Panc1 (cell line): ENCODE data around the gene SLC49A3. TPM values are rescaled to one million over a fixed set of nuclear protein-coding genes. Genes with fewer than 3 reads are reported as not detected.
"Not testable (repeated sequence)": the region's sequence is repeated elsewhere in the genome, so short reads cannot be mapped to it uniquely, and the experiment has no call there.

Source experiments
- ATAC-seq: fragments of 200-7000 bp; cut with Tn5 transposase; 2 replicates; pipeline ENCODE4 v1.9.1; 2020; ENCODE audit warnings: mild to moderate bottlenecking, moderate library complexity
- BruUV-seq: library from RNA; stranded (reverse); fragments of 400-500 nt; replicated peaks from 2 replicates; lab custom pipeline; 2021; lab: Mats Ljungman, UMichigan
- CTCF ChIA-PET: fragments of 300-600 bp; sonication (Branson Sonifier 250); formaldehyde crosslinking; loops from one replicate; lab custom pipeline; 2022; ENCODE audit warnings: antibody characterized with exemption; lab: Charles Lee
- POLR2A ChIA-PET: fragments of 300-600 bp; sonication (Branson Sonifier 250); formaldehyde crosslinking; loops from one replicate; lab custom pipeline; 2022; ENCODE audit warnings: antibody characterized with exemption; lab: Charles Lee
- DNase-seq: peaks from one replicate; pipeline ENCODE4 v3.0.0-alpha.2; 2010; ENCODE audit warnings: low read depth, low spot score
- H3K27ac ChIP-seq: 2 replicates; pipeline ENCODE4 v1.5.1; 2011; ENCODE audit warnings: mild to moderate bottlenecking, low read length, inconsistent platforms
- H3K27me3 ChIP-seq: fragments of 200-500 bp; sonication (Bioruptor generic); 2 replicates; pipeline ENCODE4 v1.6.0; 2014; ENCODE audit warnings: low read length, inconsistent platforms; ENCODE audit not compliant: control insufficient read depth, insufficient read depth
- H3K36me3 ChIP-seq: fragments of 200-500 bp; sonication (Bioruptor generic); 2 replicates; pipeline ENCODE4 v1.5.1; 2014; ENCODE audit warnings: inconsistent platforms, mild to moderate bottlenecking, low read length, moderate library complexity; ENCODE audit not compliant: control insufficient read depth, insufficient read depth
- H3K4me1 ChIP-seq: 2 replicates; pipeline ENCODE4 v1.5.1; 2011; ENCODE audit warnings: inconsistent platforms, mild to moderate bottlenecking, low read length, moderate library complexity; ENCODE audit not compliant: control insufficient read depth, insufficient read depth
- H3K4me3 ChIP-seq, 2 experiments: 2 replicates each; pipeline ENCODE4 v1.5.1; 2011 to 2012; ENCODE audit warnings: low read depth in 2 of 2, low read length in 2 of 2, mild to moderate bottlenecking in 2 of 2, inconsistent platforms in 1 of 2, moderate library complexity in 1 of 2
- H3K9me3 ChIP-seq: fragments of 200-500 bp; sonication (Bioruptor generic); 2 replicates; pipeline ENCODE4 v1.5.1; 2014; ENCODE audit warnings: low read depth, mild to moderate bottlenecking, inconsistent platforms, low read length, moderate library complexity; ENCODE audit not compliant: control insufficient read depth, insufficient read depth
- CTCF ChIP-seq: fragments of 450-650 bp; IDR thresholded peaks from 2 replicates; pipeline ENCODE4 v1.5.1; 2017; ENCODE audit warnings: mild to moderate bottlenecking
- POLR2AphosphoS5 ChIP-seq: IDR thresholded peaks from 2 replicates; pipeline ENCODE4 v1.6.1; 2012; ENCODE audit warnings: mild to moderate bottlenecking, low read depth, low read length, moderate library complexity
- REST ChIP-seq, 2 experiments: IDR thresholded peaks; 2 replicates each; pipeline ENCODE4 v1.6.1; 2011 to 2012; ENCODE audit warnings: low read depth in 2 of 2, control low read depth in 1 of 2, low read length in 1 of 2, mild to moderate bottlenecking in 1 of 2, moderate library complexity in 1 of 2; ENCODE audit not compliant: insufficient read depth in 1 of 2
- SIN3A ChIP-seq: IDR thresholded peaks from 2 replicates; pipeline ENCODE4 v1.6.1; 2012; ENCODE audit warnings: low read depth, mild to moderate bottlenecking, low read length, moderate library complexity, borderline replicate concordance; ENCODE audit not compliant: insufficient read depth
- TCF7L2 ChIP-seq: IDR thresholded peaks from 2 replicates; pipeline ENCODE4 v1.6.1; 2011; ENCODE audit warnings: mild to moderate bottlenecking, low read depth, low read length, inconsistent platforms
- in situ Hi-C: cut with HindIII; loops from 2 replicates; pipeline ENCODE4 v1.10.0; 2016; ENCODE audit warnings: low sequenced_read_pairs, low pct_unique_long_range_greater_than_20kb
- intact Hi-C: fragments of 100-400 bp; cut with micrococcal nuclease; formaldehyde crosslinking; loops from one replicate; pipeline ENCODE4 v1.10.0; 2022; ENCODE audit not compliant: unreplicated experiment
- total RNA-seq: library from RNA; stranded (reverse); gene quantifications from one replicate; pipeline ENCODE4 v1.2.1, GENCODE V29; 2021; ENCODE audit not compliant: unreplicated experiment

The SLC49A3 gene
- total RNA-seq, 1 experiment from 2014 or later = 0.62 TPM

GRCh38 chr4:635851-636627 is 52.9 kb downstream of the SLC49A3 start:
- TF ChIP-seq SIN3A (no peak), TCF7L2 (no peak), REST (IDR thresholded peaks at IDR 0.05; ENCODE audit: insufficient read depth in 1 of 2, low read depth in 2 of 2, low read length in 1 of 2) (no peak), POLR2AphosphoS5 (no peak), CTCF (no peak)
- H3K9me3 ChIP-seq = no peaks in the 10 kb centered on the region
- no peak overlapping the region for H3K4me3 ChIP-seq
- ATAC-seq (no peak), DNase-seq (no peak)
- intact Hi-C loops = no loop called here
- CTCF ChIA-PET = no interaction called here
- POLR2A ChIA-PET = no interaction called here
- H3K36me3 ChIP-seq = no peaks in the 10 kb centered on the region
- H3K27me3 ChIP-seq = no peaks in the 10 kb centered on the region
- in situ Hi-C loops = no loop called here
- no TSS peak for BruUV-seq
- H3K4me1 ChIP-seq = no peaks in the 10 kb centered on the region
- H3K27ac ChIP-seq = no peak overlapping the region

- H3K4me3 ChIP-seq, ATAC-seq, H3K27ac ChIP-seq, intact Hi-C loops, BruUV-seq, POLR2A ChIA-PET, H3K4me1 ChIP-seq, in situ Hi-C loops, CTCF ChIA-PET, H3K27me3 ChIP-seq, H3K9me3 ChIP-seq, DNase-seq, H3K36me3 ChIP-seq: not testable (repeated sequence)
Measured at GRCh38 chr4:635066-635835, 53.7 kb downstream of the SLC49A3 start.

- ATAC-seq = peak; percentile 54; the same call in 1 of the 2 replicates
- H3K9me3 ChIP-seq = no peaks in the 10 kb centered on the region
- no TSS peak for BruUV-seq
- in situ Hi-C loops (no loop called here), intact Hi-C loops (no loop called here)
- ChIA-PET CTCF (no interaction called here), POLR2A (no interaction called here)
- no peak overlapping the region for H3K27ac ChIP-seq
- no peak for DNase-seq
- H3K4me3 ChIP-seq = no peak overlapping the region
- no peaks in the 10 kb centered on the region for H3K36me3 ChIP-seq
- H3K4me1 ChIP-seq = no peaks in the 10 kb centered on the region
- H3K27me3 ChIP-seq = no peaks in the 10 kb centered on the region
- TF ChIP-seq TCF7L2 = no peak
- no peak for TF ChIP-seq POLR2AphosphoS5
- TF ChIP-seq SIN3A = no peak
- TF ChIP-seq CTCF = no peak
- TF ChIP-seq REST (IDR thresholded peaks at IDR 0.05; ENCODE audit: insufficient read depth in 1 of 2, low read depth in 2 of 2, low read length in 1 of 2) = no peak
Measured at GRCh38 chr4:634599-634985, 54.4 kb downstream of the SLC49A3 start.
